Mammary epithelial cell (primary cell): Measurements from ENCODE around the gene INO80.

Experiments
- EZH2 ChIP-seq: IDR thresholded peaks from 2 replicates; pipeline ENCODE4 v1.6.1; 2012; ENCODE audit warnings: low read length, inconsistent platforms, borderline replicate concordance
- TF ChIP-seq, protein P1 (sequence below), 2 donors: IDR thresholded peaks in 1 of 2; conservative IDR thresholded peaks in 1 of 2; 2 replicates each; pipeline ENCODE4 v1.5.1; 2011 to 2012; ENCODE audit warnings: inconsistent platforms in 2 of 2, low read length in 2 of 2, mild to moderate bottlenecking in 2 of 2, control low read depth in 1 of 2, low read depth in 1 of 2; ENCODE audit not compliant: insufficient read depth in 1 of 2; ENCODE audit errors: extremely low read depth in 1 of 2

DNA sequence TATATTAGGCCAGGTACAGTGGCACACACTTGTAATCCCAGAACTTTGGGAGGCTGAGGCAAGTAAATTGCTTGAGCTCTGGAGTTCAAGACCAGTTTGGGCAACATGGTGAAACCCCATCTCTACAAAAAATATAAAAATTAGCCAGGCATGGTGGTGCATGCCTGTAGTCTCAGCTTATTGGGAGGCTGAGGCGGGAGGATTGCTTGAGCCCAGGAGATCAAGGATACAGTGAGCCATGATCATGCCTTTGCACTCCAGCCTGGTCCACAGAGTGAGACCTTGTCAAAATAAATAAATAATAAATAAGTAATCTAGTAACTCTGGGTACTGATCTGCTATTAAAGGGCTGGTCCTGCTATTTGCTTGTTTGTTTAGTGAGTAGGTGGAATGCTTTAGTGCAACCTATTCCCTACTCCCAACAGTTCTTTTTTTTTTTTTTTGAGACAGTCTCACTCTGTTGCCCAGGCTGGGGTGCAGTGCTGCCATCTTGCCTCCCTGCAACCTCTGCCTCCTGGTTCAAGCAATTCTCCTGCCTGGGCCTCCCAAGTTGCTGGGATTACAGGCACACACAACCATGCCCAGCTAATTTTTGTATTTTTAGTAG is 9.1 kb upstream of the INO80 start:
- TF ChIP-seq, protein P1, sequence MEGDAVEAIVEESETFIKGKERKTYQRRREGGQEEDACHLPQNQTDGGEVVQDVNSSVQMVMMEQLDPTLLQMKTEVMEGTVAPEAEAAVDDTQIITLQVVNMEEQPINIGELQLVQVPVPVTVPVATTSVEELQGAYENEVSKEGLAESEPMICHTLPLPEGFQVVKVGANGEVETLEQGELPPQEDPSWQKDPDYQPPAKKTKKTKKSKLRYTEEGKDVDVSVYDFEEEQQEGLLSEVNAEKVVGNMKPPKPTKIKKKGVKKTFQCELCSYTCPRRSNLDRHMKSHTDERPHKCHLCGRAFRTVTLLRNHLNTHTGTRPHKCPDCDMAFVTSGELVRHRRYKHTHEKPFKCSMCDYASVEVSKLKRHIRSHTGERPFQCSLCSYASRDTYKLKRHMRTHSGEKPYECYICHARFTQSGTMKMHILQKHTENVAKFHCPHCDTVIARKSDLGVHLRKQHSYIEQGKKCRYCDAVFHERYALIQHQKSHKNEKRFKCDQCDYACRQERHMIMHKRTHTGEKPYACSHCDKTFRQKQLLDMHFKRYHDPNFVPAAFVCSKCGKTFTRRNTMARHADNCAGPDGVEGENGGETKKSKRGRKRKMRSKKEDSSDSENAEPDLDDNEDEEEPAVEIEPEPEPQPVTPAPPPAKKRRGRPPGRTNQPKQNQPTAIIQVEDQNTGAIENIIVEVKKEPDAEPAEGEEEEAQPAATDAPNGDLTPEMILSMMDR (conservative IDR thresholded peaks at IDR 0.05 in 1 of 2, IDR thresholded peaks at IDR 0.05 in 1 of 2; ENCODE audit: extremely low read depth in 1 of 2, insufficient read depth in 1 of 2, low read depth in 1 of 2, low read length in 2 of 2) = no peak
- TF ChIP-seq EZH2 = no peak
